Choroid plexus epithelial cell (primary cell): ENCODE results near the gene VPS41.
A peak's percentile ranks its signal among the peaks of the same experiment; 100 is the strongest.

Experiments
- DNase-seq: peaks from one replicate; pipeline ENCODE4 v3.0.0-alpha.2; 2010; ENCODE audit warnings: low read depth
- H3K4me3 ChIP-seq: 2 replicates; pipeline ENCODE4 v1.5.1; 2011; ENCODE audit warnings: low read depth, mild to moderate bottlenecking, control low read depth, low read length, moderate library complexity
- CTCF ChIP-seq: conservative IDR thresholded peaks from 2 replicates; pipeline ENCODE4 v1.5.1; 2011; ENCODE audit warnings: low read depth, mild to moderate bottlenecking, control low read depth, inconsistent platforms, low read length, moderate library complexity

Gene VPS41

GRCh38 chr7:38675494-38676106, 233.4 kb downstream of the VPS41 start:
- no peak for TF ChIP-seq CTCF
- no peak for DNase-seq
- no peak overlapping the region for H3K4me3 ChIP-seq

GRCh38 chr7:38674513-38674912, 234.5 kb downstream of the VPS41 start:
- no peak for TF ChIP-seq CTCF
- no peak overlapping the region for H3K4me3 ChIP-seq
- DNase-seq = no peak

- TF ChIP-seq CTCF = no peak
- no peak overlapping the region for H3K4me3 ChIP-seq
- peak; percentile 95 for DNase-seq
These were observed 235.2 kb downstream of the VPS41 start for GRCh38 chr7:38673795-38674194.
